Epithelial cell of esophagus (primary cell): ENCODE results near the gene EIF4E1B.
A peak's percentile ranks its signal among the peaks of the same experiment; 100 is the strongest.

Experiments
- DNase-seq: peaks from one replicate; pipeline ENCODE4 v3.0.0; 2010; ENCODE audit warnings: low read depth
- H3K4me3 ChIP-seq: 2 replicates; pipeline ENCODE4 v1.5.1; 2011; ENCODE audit warnings: mild to moderate bottlenecking, low read length, control low read depth
- TF ChIP-seq, protein P1 (sequence below): IDR thresholded peaks from 2 replicates; pipeline ENCODE4 v1.5.1; 2011; ENCODE audit warnings: low read depth, mild to moderate bottlenecking, low read length, control low read depth, inconsistent platforms; ENCODE audit not compliant: insufficient read depth; ENCODE audit errors: missing control alignments

EIF4E1B gene

DNA sequence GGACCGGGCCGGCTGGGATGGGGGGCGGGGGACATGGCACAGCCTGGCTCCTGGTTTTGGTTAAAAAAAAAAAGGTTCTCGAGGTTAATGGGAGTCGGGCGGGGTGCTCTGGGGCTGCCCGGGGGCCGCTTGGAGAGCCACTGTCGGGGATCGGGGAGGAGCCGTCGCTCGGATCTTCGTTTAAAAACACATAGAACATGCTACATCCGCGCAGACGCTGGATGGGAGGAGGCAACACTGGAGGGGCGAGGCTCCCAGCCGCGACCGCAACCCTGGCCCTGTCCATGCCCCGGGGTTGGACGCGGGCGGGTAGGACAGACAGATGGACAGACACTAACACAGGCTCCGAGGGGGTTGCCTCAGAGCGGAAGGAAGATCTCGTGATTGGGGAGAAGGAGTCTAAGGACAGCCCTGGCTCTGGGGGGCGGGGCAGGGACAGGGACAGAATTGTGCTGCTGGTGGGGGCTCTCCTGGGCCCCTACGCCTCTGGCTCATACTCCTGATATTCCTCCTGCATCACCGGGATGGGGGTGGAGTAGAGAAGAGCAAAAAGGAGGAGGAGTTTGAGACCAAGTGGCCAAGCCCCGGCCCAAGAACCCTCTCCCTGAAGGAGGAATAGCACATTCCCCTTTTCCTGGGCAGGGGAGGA, 10.0 kb upstream of the EIF4E1B start:
- no peak for DNase-seq
- H3K4me3 ChIP-seq: no peak overlapping the region
- TF ChIP-seq, protein P1, sequence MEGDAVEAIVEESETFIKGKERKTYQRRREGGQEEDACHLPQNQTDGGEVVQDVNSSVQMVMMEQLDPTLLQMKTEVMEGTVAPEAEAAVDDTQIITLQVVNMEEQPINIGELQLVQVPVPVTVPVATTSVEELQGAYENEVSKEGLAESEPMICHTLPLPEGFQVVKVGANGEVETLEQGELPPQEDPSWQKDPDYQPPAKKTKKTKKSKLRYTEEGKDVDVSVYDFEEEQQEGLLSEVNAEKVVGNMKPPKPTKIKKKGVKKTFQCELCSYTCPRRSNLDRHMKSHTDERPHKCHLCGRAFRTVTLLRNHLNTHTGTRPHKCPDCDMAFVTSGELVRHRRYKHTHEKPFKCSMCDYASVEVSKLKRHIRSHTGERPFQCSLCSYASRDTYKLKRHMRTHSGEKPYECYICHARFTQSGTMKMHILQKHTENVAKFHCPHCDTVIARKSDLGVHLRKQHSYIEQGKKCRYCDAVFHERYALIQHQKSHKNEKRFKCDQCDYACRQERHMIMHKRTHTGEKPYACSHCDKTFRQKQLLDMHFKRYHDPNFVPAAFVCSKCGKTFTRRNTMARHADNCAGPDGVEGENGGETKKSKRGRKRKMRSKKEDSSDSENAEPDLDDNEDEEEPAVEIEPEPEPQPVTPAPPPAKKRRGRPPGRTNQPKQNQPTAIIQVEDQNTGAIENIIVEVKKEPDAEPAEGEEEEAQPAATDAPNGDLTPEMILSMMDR: no peak

DNA sequence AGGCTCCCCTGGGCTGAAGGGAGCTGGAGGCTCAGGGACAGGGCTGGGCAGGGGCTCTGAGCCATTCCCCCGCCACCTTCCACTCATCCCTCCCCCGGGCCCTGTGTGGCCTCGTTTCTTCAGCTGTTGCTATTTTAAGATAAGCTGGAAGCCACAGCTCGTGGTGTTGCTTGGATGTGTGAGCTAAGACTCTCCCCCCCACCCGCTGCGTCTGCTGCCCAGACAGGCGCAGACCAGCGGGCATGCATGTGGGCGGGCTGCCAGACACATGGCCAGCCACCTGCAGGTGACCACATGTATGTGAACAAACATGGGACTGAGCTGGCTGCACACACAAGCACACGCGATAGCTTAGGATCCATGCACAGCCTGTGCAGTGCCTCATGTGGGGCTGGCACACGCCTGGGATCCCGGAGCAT, 8.8 kb upstream of the EIF4E1B start:
- TF ChIP-seq, protein P1: no peak

GRCh38 chr5:176624142-176624541, 6.3 kb upstream of the EIF4E1B start:
- TF ChIP-seq, protein P1: no peak
- no peak for DNase-seq
- H3K4me3 ChIP-seq: no peak overlapping the region

More for the DNA sequence above, 8.8 kb upstream of the EIF4E1B start:
- DNase-seq: no peak
- H3K4me3 ChIP-seq: no peak overlapping the region

- no peak for DNase-seq
- TF ChIP-seq, protein P1: no peak
- H3K4me3 ChIP-seq: no peak overlapping the region
Measured at GRCh38 chr5:176624938-176625337, 5.5 kb upstream of the EIF4E1B start.

- TF ChIP-seq, protein P1: no peak
- DNase-seq: no peak
- no peak overlapping the region for H3K4me3 ChIP-seq
Measured at GRCh38 chr5:176625512-176625911, 5.0 kb upstream of the EIF4E1B start.

- TF ChIP-seq, protein P1: no peak
- H3K4me3 ChIP-seq: no peak overlapping the region
- DNase-seq: peak; percentile 73
Measured at GRCh38 chr5:176625966-176626875, 4.3 kb upstream of the EIF4E1B start.
